Measurements from ENCODE around the gene HS3ST2. TPM values are rescaled to one million over a fixed set of nuclear protein-coding genes. Genes with fewer than 3 reads are reported as not detected.
"Not testable (repeated sequence)": the region's sequence is repeated elsewhere in the genome, so short reads cannot be mapped to it uniquely, and the experiment has no call there.

HS3ST2 gene
- total RNA-seq, 2 donors from 2014 or later, result 0.27 to 3.8 TPM

GRCh38 chr16:22923491-22923890 lies 109.5 kb downstream of the HS3ST2 start:
- ATAC-seq, result no peak
- intact Hi-C loops (cut with DNase I), result no loop called here

GRCh38 chr16:22924492-22924891 lies 110.5 kb downstream of the HS3ST2 start:
- intact Hi-C loops (cut with DNase I), result no loop called here
- DNase-seq (no peak), ATAC-seq (no peak)

More at GRCh38 chr16:22923491-22923890, 109.5 kb downstream of the HS3ST2 start:
- no peak for DNase-seq

GRCh38 chr16:22926105-22926751 lies 112.3 kb downstream of the HS3ST2 start:
- ATAC-seq (peak in 1 of 2 donors; percentile 36), DNase-seq (no peak)
- intact Hi-C loops (cut with DNase I), result no loop called here

GRCh38 chr16:22927306-22927705 lies 113.3 kb downstream of the HS3ST2 start:
- DNase-seq, result no peak
- intact Hi-C loops (cut with DNase I), result no loop called here
- no peak for ATAC-seq

- DNase-seq (no peak), ATAC-seq (no peak)
- intact Hi-C loops (cut with DNase I), result no loop called here
Measured at GRCh38 chr16:22928882-22929435, 115.0 kb downstream of the HS3ST2 start.

- intact Hi-C loops (cut with DNase I), result no loop called here
- DNase-seq (no peak), ATAC-seq (no peak)
Measured at GRCh38 chr16:22929461-22929860, 115.5 kb downstream of the HS3ST2 start.

- ATAC-seq (no peak), DNase-seq (no peak)
- intact Hi-C loops (cut with DNase I), result no loop called here
Measured at GRCh38 chr16:22932032-22932771, 118.2 kb downstream of the HS3ST2 start.

GRCh38 chr16:22933173-22933572 lies 119.2 kb downstream of the HS3ST2 start:
- peak; percentile 38 for DNase-seq
- intact Hi-C loops (cut with DNase I), result no loop called here
- ATAC-seq, result peak; percentile 72 to 82

GRCh38 chr16:22934786-22935185 lies 120.8 kb downstream of the HS3ST2 start:
- intact Hi-C loops (cut with DNase I), result no loop called here
- ATAC-seq, result no peak
- no peak for DNase-seq

- ATAC-seq (no peak), DNase-seq (no peak)
- intact Hi-C loops (cut with DNase I), result no loop called here
Measured at GRCh38 chr16:22937169-22937568, 123.2 kb downstream of the HS3ST2 start.

- intact Hi-C loops (cut with DNase I), result no loop called here
- DNase-seq, result no peak
- ATAC-seq, result no peak
Measured at GRCh38 chr16:22938647-22939046, 124.7 kb downstream of the HS3ST2 start.

- ATAC-seq; DNase-seq; intact Hi-C loops (cut with DNase I): not testable (repeated sequence)
Measured at GRCh38 chr16:22939744-22940363, 125.9 kb downstream of the HS3ST2 start.

- intact Hi-C loops (cut with DNase I), result no loop called here
- DNase-seq, result no peak
Measured at GRCh38 chr16:22941970-22942501, 128.1 kb downstream of the HS3ST2 start.

GRCh38 chr16:22942811-22943210 lies 128.8 kb downstream of the HS3ST2 start:
- ATAC-seq, result no peak
- DNase-seq, result no peak
- intact Hi-C loops (cut with DNase I), result no loop called here

More at GRCh38 chr16:22941970-22942501, 128.1 kb downstream of the HS3ST2 start:
- ATAC-seq, result no peak

GRCh38 chr16:22945361-22945760 lies 131.4 kb downstream of the HS3ST2 start:
- DNase-seq (no peak), ATAC-seq (no peak)
- intact Hi-C loops (cut with DNase I), result no loop called here

GRCh38 chr16:22946433-22946832 lies 132.5 kb downstream of the HS3ST2 start:
- intact Hi-C loops (cut with DNase I), result no loop called here
- ATAC-seq (no peak), DNase-seq (no peak)

- intact Hi-C loops (cut with DNase I), result loop anchor here in 1 of 2 donors (2.0 kb wide), 1 partner anchor 49 kb away; no protein-coding TSS in a partner anchor
- DNase-seq, result peak; percentile 23
- ATAC-seq, result peak in 1 of 2 donors; percentile 30
Measured at GRCh38 chr16:22948058-22948602, 134.2 kb downstream of the HS3ST2 start.

GRCh38 chr16:22948603-22949368 lies 134.8 kb downstream of the HS3ST2 start:
- DNase-seq, result peak; percentile 75
- intact Hi-C loops (cut with DNase I), result loop anchor here in 1 of 2 donors (2.0 kb wide), 1 partner anchor 50 kb away; no protein-coding TSS in a partner anchor
- peak; percentile 79 to 82 for ATAC-seq

Measured in left cardiac atrium (tissue), 4 donors.